Endothelial cell of hepatic sinusoid (primary cell): ENCODE data around the gene CCNO.

Source experiments
- in situ Hi-C: cut with HindIII; loops from 2 replicates; pipeline ENCODE4 v1.10.0; 2017; ENCODE audit warnings: low sequenced_read_pairs

CCNO gene

DNA sequence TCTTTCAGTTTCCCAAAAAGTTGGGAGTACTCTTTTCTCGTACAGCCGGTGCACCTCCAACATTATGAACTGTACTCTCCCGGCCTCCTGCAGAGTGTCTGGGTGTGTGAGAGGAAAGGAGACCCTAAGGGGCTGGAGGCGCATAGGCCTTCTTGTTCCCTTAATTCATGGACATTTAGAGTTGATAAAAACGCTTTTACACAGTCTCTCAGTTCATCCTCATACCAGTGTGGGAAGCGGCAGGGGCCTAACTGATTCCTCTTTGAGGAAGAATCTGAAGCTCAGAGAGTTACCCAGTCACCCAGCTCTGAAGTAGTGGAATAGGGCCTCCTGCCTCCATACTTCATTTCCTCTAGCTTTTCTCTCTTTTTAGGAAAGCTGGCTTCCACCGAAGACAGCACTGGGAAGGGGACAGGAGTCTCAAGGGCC is 9.6 kb downstream of the CCNO start:
- in situ Hi-C loops: no loop called here

DNA sequence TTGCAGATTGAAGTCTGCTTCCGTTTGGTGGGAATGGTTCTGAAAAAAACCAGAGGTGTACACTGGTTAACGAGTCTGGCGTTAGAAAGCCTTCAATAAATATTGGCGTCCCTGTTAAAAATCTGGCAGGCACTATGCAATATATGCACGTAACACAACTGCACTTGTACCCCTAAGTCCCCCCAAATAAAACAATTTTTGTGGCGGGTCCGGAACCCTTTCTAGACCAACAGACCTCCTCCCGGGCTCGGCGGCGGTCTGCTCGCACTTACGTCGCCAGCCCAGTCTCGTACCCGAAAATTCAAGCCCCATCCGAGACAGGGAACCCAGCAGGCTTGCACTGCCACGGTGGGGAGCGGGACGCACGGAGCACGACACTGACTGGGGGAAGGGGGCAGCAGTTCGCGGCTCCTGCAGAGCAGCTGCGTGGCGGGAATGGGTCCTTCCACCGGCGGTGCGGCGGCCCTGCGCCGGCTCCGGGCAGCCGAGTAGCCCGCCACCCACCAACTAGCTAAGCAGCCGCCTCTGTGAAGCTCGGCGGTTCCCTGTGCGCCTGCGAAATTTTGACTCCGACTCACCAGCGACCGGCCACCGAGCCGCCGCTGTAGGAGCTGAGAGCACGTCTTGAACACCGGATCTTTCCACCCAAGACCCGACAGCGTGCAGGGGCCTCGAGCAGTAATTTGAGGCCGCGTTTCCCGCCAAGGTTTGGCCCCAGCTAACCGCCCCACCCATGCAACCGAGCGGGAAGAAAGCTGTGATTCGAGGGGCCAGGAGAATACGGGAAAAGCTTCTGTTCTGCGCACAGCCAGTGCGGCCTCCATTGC is 10.2 kb downstream of the CCNO start:
- in situ Hi-C loops: no loop called here

DNA sequence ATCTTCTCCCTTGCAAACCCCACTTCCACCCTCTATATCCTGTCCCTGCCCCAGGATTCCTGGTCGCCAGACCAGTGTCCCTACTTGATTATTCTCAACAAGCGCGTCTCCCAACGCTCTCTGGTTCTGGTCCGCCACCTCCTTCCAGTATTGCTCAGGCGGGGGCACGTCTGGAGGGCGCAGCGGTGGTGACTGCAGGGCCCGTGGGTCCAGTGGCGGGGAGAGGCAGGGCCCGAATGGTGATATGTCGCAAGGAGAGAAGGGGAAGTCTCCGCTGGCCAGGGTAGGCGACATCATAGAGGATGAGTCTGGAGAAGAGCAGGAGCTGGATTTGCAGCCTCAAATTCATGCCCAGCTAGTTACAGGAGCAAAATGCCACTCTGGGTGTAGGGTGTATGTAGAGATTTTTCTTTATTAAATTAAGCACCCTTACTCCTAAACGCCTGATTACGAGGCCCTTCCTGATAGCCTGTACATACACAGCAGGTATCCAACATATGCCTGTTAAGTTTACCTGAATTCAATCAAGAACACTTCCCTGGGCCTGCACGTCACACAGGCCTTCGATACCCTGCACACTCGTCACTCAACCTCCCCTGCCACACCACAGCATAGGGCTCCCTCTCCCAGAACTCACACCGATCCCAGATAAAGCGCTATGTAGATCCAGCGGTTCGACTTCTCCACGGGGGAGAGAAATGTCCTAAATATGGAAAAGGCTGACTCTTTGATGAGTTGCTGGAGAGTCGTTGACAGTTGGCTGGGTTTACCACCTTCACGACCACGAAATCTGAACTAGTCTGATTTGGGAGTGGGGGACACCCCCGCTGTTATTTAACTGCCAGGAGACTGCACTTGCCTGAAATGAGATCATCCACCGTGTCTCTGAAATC is 11.1 kb downstream of the CCNO start:
- in situ Hi-C loops: no loop called here

DNA sequence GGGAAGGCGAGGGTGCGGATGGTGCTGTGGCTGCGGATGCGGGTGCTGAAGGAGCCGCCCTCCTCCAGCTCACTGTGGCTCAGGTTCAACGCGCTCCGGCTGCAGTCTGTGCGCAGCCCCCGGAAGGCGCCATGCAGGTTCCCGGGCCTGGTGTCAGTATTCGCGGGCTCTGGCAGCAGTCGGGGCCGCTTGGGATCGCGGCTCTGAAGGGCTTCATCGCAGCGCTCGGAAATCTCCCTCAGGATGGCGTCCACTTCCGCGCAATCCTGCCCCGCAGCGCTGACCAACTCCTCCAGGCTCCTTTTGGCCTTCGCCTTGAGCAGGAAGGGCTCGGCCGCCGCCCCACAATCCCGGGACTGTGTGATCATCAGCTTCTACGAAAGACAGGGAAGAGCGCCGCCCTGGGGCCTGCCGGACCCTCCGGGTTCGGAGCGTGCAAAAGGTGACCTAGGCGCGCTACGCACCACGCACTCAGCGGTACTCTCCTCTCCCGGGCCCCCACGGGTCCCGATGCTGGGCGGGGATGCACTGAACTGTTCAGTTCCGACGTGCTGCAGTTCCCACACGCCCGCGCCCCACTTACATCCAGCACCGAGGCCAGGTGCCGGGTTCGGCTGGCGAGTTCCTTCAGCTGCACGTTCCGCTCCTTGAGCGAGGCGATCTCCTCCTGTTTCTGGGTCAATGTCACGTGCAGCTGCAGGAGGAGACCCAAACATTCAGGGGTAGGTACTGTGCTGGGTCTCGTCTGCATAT is 12.8 kb downstream of the CCNO start:
- in situ Hi-C loops: no loop called here

DNA sequence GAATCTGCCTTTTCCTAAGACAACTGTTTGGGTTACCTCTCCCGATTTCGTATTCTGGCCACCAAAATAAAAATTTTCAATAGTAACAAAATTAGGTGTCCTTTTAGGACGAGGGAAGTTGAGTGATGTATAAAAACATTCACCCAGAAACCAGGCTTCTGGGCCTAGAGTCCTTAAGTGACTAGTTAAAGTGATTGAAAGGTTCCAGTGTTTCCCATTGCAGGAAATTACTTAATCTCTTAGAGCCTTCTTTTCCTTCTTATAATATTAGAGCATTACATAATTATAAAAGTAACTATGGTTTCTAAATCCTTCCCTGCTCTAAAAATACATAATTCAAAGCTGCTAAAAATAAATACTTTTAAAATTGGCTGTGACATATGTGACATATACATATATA is 13.6 kb downstream of the CCNO start:
- in situ Hi-C loops: no loop called here

DNA sequence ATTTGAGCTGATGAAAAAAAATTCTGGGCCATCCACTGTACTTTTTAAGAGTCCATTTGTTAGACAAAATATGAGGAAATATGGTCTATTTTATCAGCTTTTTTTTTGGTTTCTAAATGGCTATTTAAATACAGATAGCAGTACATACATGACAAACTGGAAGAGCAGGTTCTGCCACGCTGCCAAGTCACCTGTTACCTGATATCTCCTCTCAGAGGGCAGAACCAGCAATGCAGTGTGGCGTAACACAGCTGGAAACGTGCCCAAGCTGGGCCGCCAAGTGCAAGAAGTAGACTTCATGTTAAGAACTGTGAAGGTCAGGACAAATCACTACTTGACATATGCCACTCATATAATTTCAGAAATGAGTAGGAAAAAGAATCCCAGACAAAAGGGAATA is 14.4 kb downstream of the CCNO start:
- in situ Hi-C loops: no loop called here

DNA sequence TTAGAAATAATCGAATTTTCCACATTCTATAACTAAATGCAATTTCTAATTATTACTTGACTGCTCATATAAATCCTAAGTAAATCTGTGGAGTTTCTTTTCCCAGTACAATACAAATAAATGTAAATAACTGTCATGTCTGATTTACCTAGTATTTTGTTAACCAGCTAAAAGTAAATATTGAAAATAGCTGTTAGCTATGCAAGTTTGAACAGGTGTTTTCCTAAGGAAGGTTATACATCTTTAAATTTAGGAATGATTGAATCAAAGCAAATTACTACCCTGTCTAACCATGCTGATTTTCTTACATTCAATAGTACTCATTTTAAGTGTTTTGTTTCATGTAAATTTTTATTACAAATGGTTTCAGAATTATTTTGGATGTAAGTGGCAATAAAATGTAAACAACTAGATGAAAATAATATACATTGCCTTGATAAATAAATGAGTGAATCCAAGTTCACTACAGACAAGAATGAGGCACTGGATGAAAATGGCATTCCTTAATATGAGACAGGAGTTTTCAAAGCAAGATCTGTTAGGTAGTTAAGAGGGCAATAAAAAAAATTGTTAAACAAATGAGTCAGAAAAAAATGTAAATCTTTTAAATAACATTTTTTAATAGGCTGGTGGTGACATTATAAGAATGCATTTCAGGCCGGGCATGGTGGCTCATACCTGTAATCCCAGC is 22.1 kb downstream of the CCNO start:
- in situ Hi-C loops: no loop called here

DNA sequence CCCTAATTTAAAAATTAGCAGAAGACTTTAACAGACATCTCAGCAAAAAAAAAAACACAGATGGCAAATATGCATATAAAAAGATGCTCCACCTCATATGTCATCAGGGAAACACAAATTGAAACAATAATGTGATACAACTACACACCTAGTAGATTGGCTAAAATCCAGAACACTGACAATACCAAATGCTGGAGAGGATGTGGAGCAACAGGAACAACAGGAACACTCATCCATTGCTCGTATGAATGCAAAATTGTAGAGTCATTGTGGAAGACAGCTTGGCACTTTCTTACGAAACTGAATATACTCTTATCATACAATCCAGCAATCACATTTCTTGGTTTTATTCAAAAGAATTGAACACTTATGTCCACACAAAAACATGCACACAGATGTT is 28.4 kb downstream of the CCNO start:
- in situ Hi-C loops: no loop called here

DNA sequence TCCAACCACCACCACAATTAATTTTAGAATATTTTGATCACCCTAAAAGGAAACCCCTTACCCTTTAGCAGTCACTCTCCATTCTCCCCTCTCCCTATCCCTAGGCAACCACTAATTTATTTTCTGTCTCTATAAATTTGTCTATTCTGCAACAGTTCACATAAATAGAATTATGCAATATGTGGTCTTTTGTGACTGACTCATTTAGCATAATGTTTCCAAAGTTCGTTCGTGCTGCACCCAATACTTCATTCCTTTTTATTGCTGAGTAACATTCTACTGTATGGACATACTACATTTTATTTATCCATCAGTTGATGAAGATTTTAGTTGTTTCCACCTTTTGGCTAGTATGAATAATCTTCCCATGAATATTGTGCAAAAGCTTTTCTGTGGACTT is 42.2 kb downstream of the CCNO start:
- in situ Hi-C loops: no loop called here

DNA sequence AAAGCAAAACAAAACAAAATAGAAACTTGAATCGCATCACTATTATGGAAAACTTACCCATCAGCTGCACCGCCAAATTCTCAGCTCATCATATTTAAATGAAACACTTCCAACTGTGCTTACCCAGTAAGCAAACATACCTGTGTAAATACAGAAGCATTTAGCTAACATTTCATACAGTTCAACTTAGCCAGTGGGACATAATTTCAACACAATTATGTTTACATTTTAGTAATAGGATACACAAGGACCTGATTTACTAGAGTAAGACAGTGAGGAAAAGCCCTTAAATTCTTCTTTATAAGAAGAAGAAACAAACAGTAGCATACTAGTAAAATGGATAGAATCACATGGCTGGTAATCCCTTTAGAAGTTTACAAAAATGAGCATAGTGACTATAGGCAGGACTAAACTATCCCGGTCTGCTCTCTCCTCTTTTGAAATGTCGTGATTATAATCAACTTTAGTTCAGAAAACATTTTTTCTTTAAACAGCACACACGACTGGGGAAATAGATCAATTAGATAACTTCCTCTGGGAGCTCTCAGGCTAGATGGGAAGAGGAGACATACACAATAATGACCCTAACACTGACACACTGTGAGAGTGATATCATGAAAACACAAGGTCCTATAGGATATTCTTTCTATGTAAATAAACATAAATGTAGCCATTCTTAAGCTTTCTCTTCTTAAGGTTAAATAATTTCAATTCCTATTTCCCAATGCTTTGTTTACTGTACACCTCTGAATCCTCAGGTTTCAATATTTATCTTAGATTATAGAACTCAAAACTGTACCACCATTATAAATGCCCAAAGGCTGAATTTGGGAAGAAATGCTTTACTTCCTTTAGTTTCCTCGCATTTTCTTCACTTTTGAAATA is 44.5 kb downstream of the CCNO start:
- in situ Hi-C loops: no loop called here

DNA sequence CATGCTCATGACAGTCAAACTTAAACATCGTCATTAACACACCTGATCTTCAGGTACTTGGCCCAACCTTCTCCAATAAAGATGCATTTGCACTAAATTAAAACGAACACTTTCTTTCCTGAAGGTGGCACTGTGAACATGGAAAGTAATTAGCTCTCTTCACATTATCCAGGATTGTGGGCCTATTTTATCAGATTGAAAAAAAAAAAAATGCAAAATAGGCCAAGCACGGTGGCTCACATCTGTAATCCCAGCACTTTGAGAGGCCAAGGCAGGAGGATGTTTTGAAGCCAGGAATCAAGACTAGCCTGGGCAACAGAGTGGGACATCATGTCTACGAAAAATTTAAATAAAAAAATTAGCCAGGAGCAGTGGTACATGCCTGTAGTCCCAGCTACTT is 46.0 kb downstream of the CCNO start:
- in situ Hi-C loops: no loop called here
